Measurements from ENCODE around the gene RAB3GAP2.
A peak's percentile ranks its signal among the peaks of the same experiment; 100 is the strongest.
"Not testable (repeated sequence)": the region's sequence is repeated elsewhere in the genome, so short reads cannot be mapped to it uniquely, and the experiment has no call there.

Gene RAB3GAP2

DNA sequence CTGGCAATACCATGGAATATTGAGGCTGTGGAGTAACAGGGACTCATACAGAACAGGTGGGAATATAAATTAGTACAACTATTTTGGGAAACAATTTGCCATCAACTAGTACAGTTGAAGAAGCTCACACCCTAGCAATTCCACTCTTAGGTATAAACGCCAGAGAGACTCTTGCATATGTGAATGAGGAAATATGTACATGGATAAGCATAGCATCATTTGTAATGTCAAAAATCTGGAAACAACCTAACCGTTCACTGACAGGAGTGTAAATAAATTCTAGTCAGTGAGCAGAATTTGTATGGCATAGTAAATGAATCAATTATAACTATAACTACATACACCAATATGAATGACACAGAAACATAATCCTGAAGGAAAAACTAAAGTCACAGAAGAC is 83.7 kb downstream of the RAB3GAP2 start:
- FAIRE-seq = no peak

DNA sequence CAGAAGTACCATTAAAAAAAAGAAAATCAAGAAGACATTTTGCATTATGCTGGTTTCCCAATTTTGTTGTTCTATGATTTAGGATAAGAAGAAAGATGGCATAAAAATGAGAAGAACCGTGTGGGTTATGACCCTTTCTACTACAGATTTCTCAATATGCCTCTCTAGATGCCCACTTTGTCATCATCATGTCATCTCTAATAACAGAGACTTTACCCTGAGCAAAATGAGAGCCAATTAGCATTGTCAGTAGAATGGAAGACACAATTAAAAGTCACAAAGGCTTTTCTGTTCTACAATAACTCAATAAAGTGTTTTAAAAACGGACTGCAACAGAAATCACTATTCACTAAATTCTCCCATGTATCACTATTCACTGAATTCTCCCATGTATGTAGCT is 85.5 kb downstream of the RAB3GAP2 start:
- no peak for FAIRE-seq

- peak; percentile 88 for FAIRE-seq
Observed at GRCh38 chr1:220184506-220184905, 87.7 kb downstream of the RAB3GAP2 start.

DNA sequence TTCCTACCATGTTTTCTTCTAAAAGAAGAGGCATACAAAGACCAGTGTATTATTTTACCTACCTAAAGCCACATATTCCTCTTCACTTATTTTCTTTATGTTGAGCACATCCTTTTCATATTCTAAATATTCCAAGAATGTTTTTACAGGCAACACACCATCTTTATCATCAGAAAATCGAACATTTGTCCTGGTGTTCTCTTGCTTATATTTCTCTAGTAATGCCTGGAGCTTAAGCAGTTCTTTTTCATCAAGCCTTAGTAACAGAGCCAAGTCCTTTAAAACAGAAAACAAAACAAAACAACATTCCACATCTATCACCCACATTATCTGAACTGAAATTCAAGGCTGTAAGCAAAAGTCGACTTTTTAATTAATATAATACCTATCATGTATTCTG is 89.6 kb downstream of the RAB3GAP2 start:
- FAIRE-seq = no peak

GRCh38 chr1:220182111-220182510 is 90.1 kb downstream of the RAB3GAP2 start:
- FAIRE-seq = no peak

DNA sequence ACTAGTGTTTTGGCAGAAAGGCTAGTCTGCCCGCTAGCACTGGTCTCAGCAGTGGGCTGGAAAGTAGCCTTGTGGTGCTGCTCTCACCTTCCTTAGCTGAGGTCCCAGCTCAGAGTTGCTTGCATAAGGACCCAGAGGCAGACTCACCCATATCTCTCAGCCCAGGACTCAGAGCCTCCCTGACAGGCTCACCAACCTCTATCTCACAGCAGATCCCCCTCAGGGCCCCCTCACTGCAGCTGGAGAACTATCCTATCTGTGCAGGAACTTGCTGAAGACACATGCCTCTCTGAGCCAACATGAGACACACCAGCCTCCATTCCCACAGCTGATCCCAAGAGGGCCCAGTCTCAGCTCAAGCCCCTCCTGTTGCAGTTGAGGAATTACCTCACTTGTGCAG is 95.7 kb downstream of the RAB3GAP2 start:
- no peak for FAIRE-seq

GRCh38 chr1:220170836-220171526 is 101.3 kb downstream of the RAB3GAP2 start:
- FAIRE-seq = no peak

- FAIRE-seq = not testable (repeated sequence)
Observed at GRCh38 chr1:220169887-220170286, 102.4 kb downstream of the RAB3GAP2 start.

DNA sequence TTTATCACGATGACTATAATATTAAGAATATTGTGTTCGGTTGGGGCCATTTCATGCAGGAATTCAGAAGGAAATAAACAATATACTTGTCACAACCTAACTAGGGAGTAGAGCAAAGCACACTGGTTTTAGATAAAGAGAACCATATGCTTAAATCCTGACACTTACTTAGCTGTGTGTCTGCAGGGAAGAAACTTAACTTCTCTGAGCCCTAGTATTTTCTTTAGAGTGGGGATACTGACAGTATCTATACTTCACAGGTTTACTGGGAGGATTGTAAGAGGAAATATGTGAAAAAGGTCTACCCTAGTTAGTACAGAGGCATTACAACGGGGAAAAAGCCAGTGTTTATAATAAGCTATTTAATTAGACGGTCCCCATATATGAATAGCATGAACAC is 105.4 kb downstream of the RAB3GAP2 start:
- no peak for FAIRE-seq

- no peak for FAIRE-seq
Observed at GRCh38 chr1:220164517-220164916, 107.7 kb downstream of the RAB3GAP2 start.

- no peak for FAIRE-seq
Observed at GRCh38 chr1:220164116-220164515, 108.1 kb downstream of the RAB3GAP2 start.

GRCh38 chr1:220160027-220160426 is 112.2 kb downstream of the RAB3GAP2 start:
- FAIRE-seq = no peak

- no peak for FAIRE-seq
Observed at GRCh38 chr1:220159041-220159440, 113.2 kb downstream of the RAB3GAP2 start.

DNA sequence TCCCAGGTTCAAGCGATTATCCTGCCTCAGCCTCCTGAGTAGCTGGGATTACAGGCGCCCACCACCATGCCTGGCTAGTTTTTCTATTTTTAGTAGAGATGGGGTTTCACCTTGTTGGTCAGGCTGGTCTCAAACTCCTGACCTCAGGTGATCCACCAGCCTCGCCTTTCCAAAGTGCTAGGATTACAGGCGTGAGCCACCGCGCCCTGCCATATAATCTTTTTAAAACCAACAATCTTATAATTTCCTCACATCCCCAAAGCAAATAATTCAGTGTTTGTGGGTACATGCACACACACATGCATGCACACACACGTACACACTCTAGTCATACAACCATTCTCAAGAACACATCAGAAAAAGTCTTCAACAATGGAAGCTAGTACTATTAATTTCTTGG is 113.7 kb downstream of the RAB3GAP2 start:
- FAIRE-seq = not testable (repeated sequence)

- FAIRE-seq = no peak
Observed at GRCh38 chr1:220157738-220158137, 114.5 kb downstream of the RAB3GAP2 start.

GRCh38 chr1:220156620-220157146 is 115.6 kb downstream of the RAB3GAP2 start:
- FAIRE-seq = no peak

GRCh38 chr1:220153147-220153546 is 119.1 kb downstream of the RAB3GAP2 start:
- no peak for FAIRE-seq

- FAIRE-seq = no peak
Observed at GRCh38 chr1:220151454-220151853, 120.8 kb downstream of the RAB3GAP2 start.

DNA sequence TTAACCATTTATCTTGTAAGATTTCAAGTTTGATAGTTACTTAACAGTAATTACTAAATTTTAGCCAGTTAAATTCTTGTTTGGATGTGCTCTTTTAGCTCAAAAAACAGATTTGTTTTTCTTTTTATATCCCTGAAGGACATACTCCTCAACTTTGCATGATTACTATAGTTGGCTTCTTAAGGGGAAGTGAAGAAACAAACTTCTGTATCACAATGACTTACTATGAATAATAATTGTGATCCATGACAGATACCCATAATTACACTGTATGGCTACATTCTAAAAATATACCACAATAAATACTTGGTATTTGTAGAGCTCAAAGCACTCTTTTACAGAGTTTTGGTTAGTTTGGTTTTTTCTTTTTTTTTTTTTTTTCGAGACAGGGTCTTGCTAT is 122.5 kb downstream of the RAB3GAP2 start:
- no peak for FAIRE-seq

DNA sequence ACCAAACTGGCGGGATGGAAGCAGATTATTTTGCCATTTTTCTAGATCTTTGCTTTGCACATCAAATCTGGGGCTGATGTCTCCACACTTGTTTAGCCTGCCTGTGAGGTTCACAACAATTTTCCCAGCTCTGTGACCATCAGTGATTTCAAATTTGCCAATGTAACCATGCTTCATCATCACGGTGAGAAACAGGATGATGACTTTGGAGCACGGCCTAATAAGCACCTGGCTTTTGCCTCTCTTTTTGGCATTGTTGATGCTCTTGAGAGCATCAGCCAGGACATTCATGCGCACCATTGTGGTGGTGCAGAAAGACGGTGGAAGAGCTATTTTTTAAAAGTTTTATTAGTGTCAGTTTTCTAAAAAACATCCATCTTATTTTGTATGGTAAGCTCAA is 128.2 kb downstream of the RAB3GAP2 start:
- FAIRE-seq = no peak

DNA sequence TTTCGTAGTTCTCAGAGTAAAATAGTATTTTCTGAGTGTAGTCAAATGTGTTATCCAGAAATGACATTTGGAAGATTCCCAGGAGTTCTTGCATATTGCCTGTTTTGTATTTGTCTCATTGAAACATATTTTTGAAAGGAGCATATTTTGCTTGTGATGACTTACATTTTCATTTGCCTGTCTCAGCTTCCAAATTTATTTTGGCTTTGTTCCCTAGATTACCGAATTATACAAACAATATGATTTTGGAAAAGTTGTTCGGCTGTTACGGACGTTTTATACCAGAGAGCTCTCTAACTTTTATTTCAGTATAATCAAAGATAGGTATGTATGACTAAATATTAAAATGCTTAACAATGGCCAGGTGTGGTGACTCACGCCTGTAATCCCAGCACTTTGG is 132.3 kb downstream of the RAB3GAP2 start:
- FAIRE-seq = no peak

- FAIRE-seq = no peak
Observed at GRCh38 chr1:220137019-220137786, 135.1 kb downstream of the RAB3GAP2 start.

GRCh38 chr1:220135755-220136154 is 136.5 kb downstream of the RAB3GAP2 start:
- FAIRE-seq = no peak

Measured in endometrium (tissue), 2 donors.